GM10248 (cell line): ENCODE data around the gene CSNK1G1.
"Not testable (repeated sequence)": the region's sequence is repeated elsewhere in the genome, so short reads cannot be mapped to it uniquely, and the experiment has no call there.

Source experiments
- CTCF ChIA-PET: fragments of 300-600 bp; sonication (Branson Sonifier 250); formaldehyde crosslinking; extraction: SDS; loops from one replicate; lab custom pipeline; 2021; ENCODE audit warnings: antibody characterized with exemption; lab: Yijun Ruan, JAX
- POLR2A ChIA-PET: fragments of 350-650 bp; sonication (Branson Sonifier 250); formaldehyde crosslinking; extraction: SDS; loops from one replicate; lab custom pipeline; 2020; ENCODE audit warnings: antibody characterized with exemption; lab: Yijun Ruan, JAX
- DNase-seq: peaks from one replicate; pipeline ENCODE4 v3.0.0; 2012; ENCODE audit errors: extremely low spot score
- TF ChIP-seq, protein P1 (sequence below): IDR thresholded peaks from 2 replicates; pipeline ENCODE4 v1.5.1; 2012; ENCODE audit warnings: mild to moderate bottlenecking, low read depth; ENCODE audit errors: extremely low read depth, missing control alignments, control extremely low read depth

Gene CSNK1G1

GRCh38 chr15:64225804-64226203, 130.2 kb downstream of the CSNK1G1 start:
- CTCF ChIA-PET: no interaction called here
- POLR2A ChIA-PET: no interaction called here

GRCh38 chr15:64224511-64224910, 131.5 kb downstream of the CSNK1G1 start:
- TF ChIP-seq, protein P1, sequence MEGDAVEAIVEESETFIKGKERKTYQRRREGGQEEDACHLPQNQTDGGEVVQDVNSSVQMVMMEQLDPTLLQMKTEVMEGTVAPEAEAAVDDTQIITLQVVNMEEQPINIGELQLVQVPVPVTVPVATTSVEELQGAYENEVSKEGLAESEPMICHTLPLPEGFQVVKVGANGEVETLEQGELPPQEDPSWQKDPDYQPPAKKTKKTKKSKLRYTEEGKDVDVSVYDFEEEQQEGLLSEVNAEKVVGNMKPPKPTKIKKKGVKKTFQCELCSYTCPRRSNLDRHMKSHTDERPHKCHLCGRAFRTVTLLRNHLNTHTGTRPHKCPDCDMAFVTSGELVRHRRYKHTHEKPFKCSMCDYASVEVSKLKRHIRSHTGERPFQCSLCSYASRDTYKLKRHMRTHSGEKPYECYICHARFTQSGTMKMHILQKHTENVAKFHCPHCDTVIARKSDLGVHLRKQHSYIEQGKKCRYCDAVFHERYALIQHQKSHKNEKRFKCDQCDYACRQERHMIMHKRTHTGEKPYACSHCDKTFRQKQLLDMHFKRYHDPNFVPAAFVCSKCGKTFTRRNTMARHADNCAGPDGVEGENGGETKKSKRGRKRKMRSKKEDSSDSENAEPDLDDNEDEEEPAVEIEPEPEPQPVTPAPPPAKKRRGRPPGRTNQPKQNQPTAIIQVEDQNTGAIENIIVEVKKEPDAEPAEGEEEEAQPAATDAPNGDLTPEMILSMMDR: no peak
- CTCF ChIA-PET: interaction anchor here (1.4 kb wide), 1 partner anchor 9 kb away, joined by 3 read pairs; no protein-coding TSS in a partner anchor
- DNase-seq: no peak
- POLR2A ChIA-PET: no interaction called here

More at GRCh38 chr15:64225804-64226203, 130.2 kb downstream of the CSNK1G1 start:
- TF ChIP-seq, protein P1: no peak
- DNase-seq: no peak

DNA sequence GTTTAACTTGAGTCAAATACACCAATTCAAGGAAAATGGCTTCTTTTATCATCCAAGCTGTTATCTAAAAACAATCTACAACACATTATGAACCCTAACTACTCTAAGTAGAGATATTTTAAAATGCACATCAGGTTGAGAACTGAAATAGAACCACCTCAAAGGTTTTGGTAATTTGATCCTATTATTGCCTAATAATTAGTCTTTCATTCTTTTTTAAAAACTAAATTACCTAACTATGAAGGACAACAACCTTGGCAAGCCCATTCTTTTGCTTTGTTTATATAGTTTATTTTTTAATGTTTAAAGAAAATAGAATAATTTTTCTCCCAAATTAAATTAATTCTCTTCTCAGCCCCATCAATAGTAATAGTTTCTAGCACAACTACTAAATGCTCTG, 132.1 kb downstream of the CSNK1G1 start:
- no peak for DNase-seq
- ChIA-PET CTCF (interaction anchor here (1.4 to 1.7 kb wide), 2 partner anchors 8 to 9 kb away, joined by 3 to 5 read pairs; no protein-coding TSS in a partner anchor), POLR2A (no interaction called here)
- TF ChIP-seq, protein P1: no peak

DNA sequence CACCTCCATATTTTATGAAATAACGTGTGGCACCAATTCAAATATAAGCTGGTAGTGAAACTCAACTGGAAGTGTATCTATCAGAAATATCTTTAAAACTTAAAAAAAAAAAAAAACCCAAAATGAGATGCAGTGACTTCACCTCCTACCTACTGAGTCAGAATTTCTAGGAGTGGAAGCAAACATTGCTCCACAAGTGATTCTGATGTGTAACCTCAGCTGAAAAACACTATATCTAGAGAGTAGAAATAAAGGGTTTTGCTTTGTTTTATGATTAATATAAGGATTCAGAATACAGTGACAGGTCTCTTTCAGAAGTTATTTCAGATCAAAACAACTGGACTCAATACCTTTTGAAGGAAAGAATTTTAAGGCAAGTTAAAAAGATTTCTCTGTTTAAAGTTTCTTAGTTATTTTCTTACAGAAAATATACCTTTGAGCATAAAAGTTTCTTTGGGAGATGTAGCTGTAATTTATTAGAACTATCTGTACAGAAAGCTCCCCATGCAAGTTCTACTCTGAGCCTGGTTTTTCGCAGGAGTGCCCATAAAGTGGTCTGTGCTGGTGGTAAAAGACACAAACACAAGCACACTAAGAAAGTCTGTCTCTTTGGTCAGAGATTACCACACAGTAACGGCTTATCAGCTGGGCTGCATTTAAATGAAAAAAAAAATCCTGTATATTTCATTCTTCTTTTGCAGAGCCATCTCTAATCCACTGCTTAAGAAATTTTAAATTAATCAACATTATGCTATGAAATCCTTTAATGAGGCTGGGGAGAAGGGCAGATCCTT, 133.2 kb downstream of the CSNK1G1 start:
- TF ChIP-seq, protein P1: no peak
- CTCF ChIA-PET: interaction anchor here (1.0 to 1.7 kb wide), 4 partner anchors 10 to 23 kb away, joined by 3 to 5 read pairs (median 3); no protein-coding TSS in a partner anchor
- POLR2A ChIA-PET: no interaction called here
- no peak for DNase-seq

GRCh38 chr15:64221911-64222310, 134.1 kb downstream of the CSNK1G1 start:
- DNase-seq, POLR2A ChIA-PET: not testable (repeated sequence)
- CTCF ChIA-PET: interaction anchor here (1.0 to 1.6 kb wide), 3 partner anchors 13 to 24 kb away, joined by 3 read pairs; no protein-coding TSS in a partner anchor

- POLR2A ChIA-PET, DNase-seq: not testable (repeated sequence)
- CTCF ChIA-PET: interaction anchor here (1.0 to 2.5 kb wide), 3 partner anchors 15 to 511 kb away, joined by 3 to 12 read pairs (median 4); no protein-coding TSS in a partner anchor
Observed at GRCh38 chr15:64217429-64217750, 138.6 kb downstream of the CSNK1G1 start.

GRCh38 chr15:64216730-64217428, 139.1 kb downstream of the CSNK1G1 start:
- POLR2A ChIA-PET: no interaction called here
- TF ChIP-seq, protein P1: no peak
- CTCF ChIA-PET: interaction anchor here (0.9 to 2.5 kb wide), 7 partner anchors 15 to 511 kb away, joined by 3 to 12 read pairs (median 3); no protein-coding TSS in a partner anchor
- no peak for DNase-seq
